GM18873 (cell line): ENCODE measurements around the gene RTN4RL2.

Source experiments
- ATAC-seq: cut with Tn5 transposase; IDR thresholded peaks from one replicate; pipeline ENCODE4 v1.9.1; 2021; ENCODE audit warnings: mild to moderate bottlenecking, moderate library complexity, moderate number of reproducible peaks; ENCODE audit not compliant: unreplicated experiment, low FRiP score

RTN4RL2 gene

DNA sequence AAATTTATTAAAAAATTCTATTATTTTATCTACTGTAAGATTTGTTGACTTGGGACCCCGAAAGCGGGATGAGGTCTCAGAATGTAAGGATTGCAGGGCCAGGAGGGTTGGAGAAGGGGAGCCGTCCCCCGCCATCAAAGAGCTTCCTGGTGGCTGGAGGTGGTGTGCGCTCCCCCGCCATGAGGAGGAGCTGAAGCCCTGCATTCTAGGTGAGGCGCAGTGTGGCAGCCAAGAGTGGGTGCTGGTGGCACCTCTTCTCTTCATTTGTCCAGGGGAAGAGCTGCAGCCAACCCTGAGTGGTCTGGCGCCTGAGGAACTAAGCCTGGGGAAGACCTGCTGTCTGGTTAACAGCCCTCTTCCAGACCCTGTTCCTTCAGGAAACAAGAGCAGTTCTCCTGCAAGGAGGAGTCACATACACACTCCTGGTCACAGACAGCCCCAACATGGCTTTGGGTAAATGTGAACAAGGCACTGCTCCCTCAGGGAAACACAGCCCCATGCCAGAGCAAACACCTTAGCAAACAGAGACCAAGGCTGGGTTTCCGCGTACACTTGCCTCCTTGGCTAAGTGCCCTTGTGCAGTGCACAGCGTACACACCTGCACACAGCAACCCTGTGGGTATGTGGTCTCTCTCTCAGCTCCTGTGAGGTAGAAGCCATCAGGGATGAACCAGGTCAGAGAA is 17.3 kb downstream of the RTN4RL2 start:
- no peak for ATAC-seq

DNA sequence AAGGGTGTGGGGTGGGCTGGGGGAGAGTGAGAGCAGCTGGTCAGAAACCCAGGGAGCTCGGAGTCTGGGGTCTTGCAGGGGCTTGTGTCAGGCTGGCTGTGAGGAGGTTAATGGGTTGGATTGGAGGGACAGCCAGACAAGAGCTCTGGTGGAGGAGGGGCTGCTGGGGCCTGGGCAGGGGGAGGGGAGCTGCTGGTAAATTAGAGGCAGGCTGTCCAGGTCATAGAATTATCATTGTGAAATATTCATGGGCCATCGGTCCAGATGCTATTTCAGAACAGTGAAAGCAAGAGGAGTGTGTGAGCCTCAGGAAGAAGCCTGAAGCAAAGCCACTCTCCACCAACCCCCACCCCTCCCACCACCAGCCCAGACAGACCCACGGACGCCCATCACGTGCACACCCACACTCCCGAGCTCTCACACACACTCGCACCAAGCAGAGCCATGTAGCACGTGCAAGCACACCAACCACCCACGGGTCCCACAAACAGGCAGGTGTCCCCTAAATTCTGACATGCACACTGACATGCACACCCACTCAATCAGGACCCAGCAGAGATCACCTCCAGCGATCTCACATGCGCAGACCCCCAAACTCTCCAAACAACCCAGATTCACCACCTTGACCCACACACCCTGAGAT is 18.8 kb downstream of the RTN4RL2 start:
- no peak for ATAC-seq

GRCh38 chr11:57479911-57480310 is 19.6 kb downstream of the RTN4RL2 start:
- no peak for ATAC-seq

- no peak for ATAC-seq
Measured at GRCh38 chr11:57480409-57481137, 20.2 kb downstream of the RTN4RL2 start.

GRCh38 chr11:57481315-57481714 is 21.0 kb downstream of the RTN4RL2 start:
- ATAC-seq, result no peak

DNA sequence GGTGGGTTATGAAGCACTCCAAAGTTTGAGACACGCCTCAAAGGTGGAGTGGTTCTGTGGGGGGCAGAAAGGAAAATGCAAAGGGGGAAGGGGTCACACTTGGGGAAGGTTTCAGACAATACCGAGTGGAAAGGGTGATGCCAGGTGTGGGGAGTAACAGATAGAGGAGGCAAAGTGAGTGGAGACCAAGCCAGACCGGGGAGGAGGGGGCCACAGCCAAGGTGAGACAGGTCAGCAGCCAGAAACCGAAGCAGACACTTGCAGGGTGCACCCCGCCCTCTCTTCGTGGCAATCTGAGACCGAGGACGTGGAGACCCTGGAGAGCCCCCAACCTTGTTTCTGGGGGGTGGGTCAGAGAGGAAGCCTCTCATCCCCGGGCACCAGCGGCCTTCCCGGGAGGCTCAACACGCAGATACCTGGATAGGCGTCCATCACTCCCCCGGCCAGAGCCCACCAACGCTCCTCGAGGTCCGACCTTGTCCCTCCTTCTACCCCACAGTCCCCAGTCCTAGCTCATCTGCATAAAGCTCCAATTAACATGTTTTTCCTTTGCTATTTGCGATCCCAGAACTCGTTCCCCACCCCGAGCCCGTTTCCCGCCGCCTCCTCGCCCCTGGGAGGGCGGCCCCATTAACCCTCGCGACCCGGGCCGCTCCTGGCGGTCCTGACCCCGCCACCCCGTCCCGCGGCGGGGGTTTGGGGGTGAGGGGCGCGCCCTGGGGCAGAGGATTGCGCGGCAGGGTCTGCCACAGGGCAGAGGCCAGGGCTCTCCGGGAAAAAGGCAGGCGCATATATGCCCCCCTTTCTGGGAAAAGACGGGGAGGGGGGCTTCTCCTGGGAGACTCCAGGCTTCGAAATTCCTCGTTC is 21.8 kb downstream of the RTN4RL2 start:
- ATAC-seq, result no peak

- ATAC-seq, result no peak
Measured at GRCh38 chr11:57482782-57483561, 22.6 kb downstream of the RTN4RL2 start.

DNA sequence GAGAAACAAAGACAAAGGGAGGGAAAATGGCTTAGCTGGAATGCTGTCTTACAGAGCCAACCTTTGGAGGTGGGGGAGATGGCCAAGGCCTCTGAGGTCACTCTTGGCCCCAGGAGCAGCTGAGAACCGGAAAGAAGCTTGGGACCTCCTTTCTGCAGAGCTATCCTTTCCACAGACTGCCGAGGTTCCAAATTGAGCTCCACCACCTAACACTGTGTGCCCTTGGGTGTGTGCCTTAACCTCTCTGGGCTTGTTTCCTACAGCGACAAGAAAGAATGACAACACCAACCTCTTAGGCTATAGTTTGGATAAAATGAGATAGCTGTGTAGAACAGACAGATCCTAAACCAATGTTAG is 23.2 kb downstream of the RTN4RL2 start:
- no peak for ATAC-seq

- ATAC-seq, result no peak
Measured at GRCh38 chr11:57484141-57484710, 23.9 kb downstream of the RTN4RL2 start.

- no peak for ATAC-seq
Measured at GRCh38 chr11:57485217-57485990, 25.1 kb downstream of the RTN4RL2 start.

DNA sequence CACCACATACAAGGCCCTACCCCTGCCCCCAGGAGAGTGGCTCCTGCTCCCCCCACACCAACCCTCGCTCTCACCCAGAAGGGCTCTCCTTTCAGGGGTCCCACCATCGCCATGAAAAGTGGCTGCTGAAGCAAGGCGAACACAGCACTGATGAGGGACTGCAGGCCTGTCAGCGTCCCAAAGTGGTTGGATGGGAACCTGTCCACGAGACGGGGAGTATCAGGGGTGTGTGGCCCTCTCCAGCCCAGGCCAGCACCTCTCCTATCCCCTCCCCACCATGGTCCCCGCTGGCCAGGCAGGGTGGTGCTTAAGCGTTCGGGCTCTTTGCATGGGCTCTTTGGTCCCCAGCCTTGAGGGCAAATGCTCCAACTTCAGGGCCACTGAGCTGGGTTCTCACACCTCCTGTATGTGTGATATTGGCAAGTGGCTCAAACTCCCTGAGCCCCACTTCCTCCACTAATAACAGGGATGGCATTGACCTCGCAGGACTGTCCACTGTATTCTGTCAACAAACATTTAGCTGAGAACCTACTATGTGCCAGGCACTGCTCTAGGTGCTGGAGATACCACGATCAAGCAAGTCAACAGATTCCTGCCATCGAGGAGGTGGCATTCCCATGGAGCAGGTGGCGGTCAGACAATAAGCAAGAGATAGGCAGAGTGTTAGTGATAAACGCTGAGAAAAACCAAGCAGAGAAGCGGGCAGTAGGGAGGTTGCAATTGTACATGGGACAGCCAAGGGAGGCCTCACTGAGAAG is 26.9 kb downstream of the RTN4RL2 start:
- ATAC-seq, result no peak

GRCh38 chr11:57487920-57488659 is 27.8 kb downstream of the RTN4RL2 start:
- no peak for ATAC-seq

GRCh38 chr11:57490456-57491248 is 30.3 kb downstream of the RTN4RL2 start:
- no peak for ATAC-seq

GRCh38 chr11:57491371-57492061 is 31.2 kb downstream of the RTN4RL2 start:
- no peak for ATAC-seq

DNA sequence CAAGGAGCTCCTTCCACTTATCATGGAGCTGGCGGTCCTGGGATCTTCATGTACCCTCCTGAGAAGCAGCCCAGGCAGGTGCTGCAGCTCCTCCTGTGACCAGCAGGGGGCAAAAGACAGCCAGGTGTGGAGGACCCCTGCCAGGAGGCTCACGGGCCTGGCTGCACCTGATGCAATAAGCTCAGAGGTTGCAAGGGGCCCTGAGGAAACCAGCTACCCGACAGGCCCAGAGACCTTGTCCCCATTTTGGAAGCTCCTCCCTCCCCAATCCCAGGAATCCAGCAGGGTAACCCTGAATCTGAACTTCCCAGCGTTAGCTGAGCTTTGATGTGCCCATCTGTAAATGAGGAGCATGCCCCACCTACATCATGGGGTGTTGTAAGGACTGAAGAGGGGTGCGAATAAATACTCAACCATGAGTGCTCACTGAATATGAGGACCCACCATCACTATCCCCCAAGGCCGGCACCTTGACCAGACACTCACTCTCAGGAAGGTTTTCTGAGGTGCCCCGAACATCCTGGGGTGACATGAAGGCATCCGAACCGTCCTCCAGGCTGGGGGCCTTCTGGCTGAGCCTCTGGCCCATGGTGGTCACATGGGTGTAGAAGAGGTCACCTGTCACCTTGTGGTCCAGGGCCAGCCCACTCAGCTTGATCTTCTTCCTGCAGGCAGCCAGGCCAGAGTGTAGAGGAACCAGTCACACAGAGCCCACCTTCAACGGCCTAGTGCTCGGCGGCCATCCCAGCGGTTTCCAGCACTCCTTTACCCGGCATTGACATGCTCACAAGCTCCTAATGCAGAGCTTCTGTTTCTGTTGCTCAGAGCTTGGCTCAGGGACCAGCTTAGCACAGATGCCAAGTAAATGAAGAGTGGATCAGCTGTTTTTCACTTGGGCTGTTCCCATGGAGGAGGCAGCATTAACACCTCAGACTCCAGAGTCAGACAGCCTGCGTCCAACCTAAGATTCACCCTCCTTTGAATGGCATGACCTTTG is 33.5 kb downstream of the RTN4RL2 start:
- no peak for ATAC-seq
